ENCODE results near the gene CBR4. TPM values are rescaled to one million over a fixed set of nuclear protein-coding genes. Genes with fewer than 3 reads are reported as not detected.
"Not testable (repeated sequence)": the region's sequence is repeated elsewhere in the genome, so short reads cannot be mapped to it uniquely, and the experiment has no call there.

Gene CBR4
- total RNA-seq, 2 experiments from 2014 or later: 14.4 to 23.7 TPM

- Mint-ChIP-seq H3K27ac (no peak overlapping the region), H3K27me3 (no peaks in the 10 kb centered on the region), H3K9me3 (ENCODE audit: low read depth) (peaks cover 18% of the 10 kb centered on the region), H3K36me3 (ENCODE audit: low read depth) (peaks cover 66% of the 10 kb centered on the region), H3K4me3 (no peak overlapping the region), H3K4me1 (no peaks in the 10 kb centered on the region)
- ChIA-PET CTCF (interaction anchor here (0.7 kb wide), 1 partner anchor 421 kb away, joined by 3 read pairs; no protein-coding TSS in a partner anchor), POLR2A (no interaction called here)
- intact Hi-C loops (cut with DNase I, micrococcal nuclease): no loop called here
- no peak for DNase-seq
- no peak for ATAC-seq
Observed at GRCh38 chr4:168981460-168981859, 28.6 kb downstream of the CBR4 start.

GRCh38 chr4:168979338-168979737, 30.7 kb downstream of the CBR4 start:
- Mint-ChIP-seq H3K27me3 (no peaks in the 10 kb centered on the region), H3K4me1 (no peaks in the 10 kb centered on the region), H3K36me3 (ENCODE audit: low read depth) (peaks cover 48% of the 10 kb centered on the region), H3K27ac (no peak overlapping the region), H3K9me3 (ENCODE audit: low read depth) (peaks cover 28% of the 10 kb centered on the region), H3K4me3 (no peak overlapping the region)
- POLR2A ChIA-PET: no interaction called here
- intact Hi-C loops (cut with DNase I, micrococcal nuclease): no loop called here
- no peak for DNase-seq
- CTCF ChIA-PET: interaction anchor here (0.9 kb wide), 1 partner anchor 8 kb away, joined by 3 read pairs; no protein-coding TSS in a partner anchor
- no peak for ATAC-seq

- Mint-ChIP-seq H3K27ac (no peak overlapping the region), H3K9me3 (ENCODE audit: low read depth) (peaks cover 26% of the 10 kb centered on the region), H3K4me3 (no peak overlapping the region), H3K4me1 (no peaks in the 10 kb centered on the region), H3K27me3 (no peaks in the 10 kb centered on the region), H3K36me3 (ENCODE audit: low read depth) (peaks cover 43% of the 10 kb centered on the region)
- ChIA-PET CTCF (no interaction called here), POLR2A (no interaction called here)
- intact Hi-C loops (cut with DNase I, micrococcal nuclease): no loop called here
- DNase-seq (no peak), ATAC-seq (no peak)
Observed at GRCh38 chr4:168978001-168978700, 31.9 kb downstream of the CBR4 start.

GRCh38 chr4:168972596-168972995, 37.5 kb downstream of the CBR4 start:
- peaks cover 8% of the 10 kb centered on the region for H3K36me3 Mint-ChIP-seq (ENCODE audit: low read depth)
- POLR2A ChIA-PET: no interaction called here
- H3K4me3 Mint-ChIP-seq: no peak overlapping the region
- intact Hi-C loops (cut with DNase I, micrococcal nuclease): no loop called here
- H3K27ac Mint-ChIP-seq: no peak overlapping the region
- H3K27me3 Mint-ChIP-seq: no peaks in the 10 kb centered on the region
- CTCF ChIA-PET: no interaction called here
- DNase-seq: no peak
- no peak for ATAC-seq
- H3K4me1 Mint-ChIP-seq: no peaks in the 10 kb centered on the region
- peaks cover 37% of the 10 kb centered on the region for H3K9me3 Mint-ChIP-seq (ENCODE audit: low read depth)

- Mint-ChIP-seq H3K9me3 (ENCODE audit: low read depth) (peaks cover 2% of the 10 kb centered on the region), H3K27me3 (no peaks in the 10 kb centered on the region), H3K27ac (no peak overlapping the region), H3K4me3 (no peak overlapping the region), H3K36me3 (ENCODE audit: low read depth) (peaks cover 2% of the 10 kb centered on the region), H3K4me1 (no peaks in the 10 kb centered on the region)
- DNase-seq: no peak
- POLR2A ChIA-PET: no interaction called here
- intact Hi-C loops (cut with DNase I, micrococcal nuclease): no loop called here
- ATAC-seq: no peak
- CTCF ChIA-PET: no interaction called here
Observed at GRCh38 chr4:168960716-168961115, 49.3 kb downstream of the CBR4 start.

- no peak overlapping the region for H3K27ac Mint-ChIP-seq
Observed at GRCh38 chr4:168955674-168956073, 54.4 kb downstream of the CBR4 start.

GRCh38 chr4:168952821-168953246, 57.2 kb downstream of the CBR4 start:
- H3K4me3 Mint-ChIP-seq; intact Hi-C loops (cut with DNase I, micrococcal nuclease): not testable (repeated sequence)

More at GRCh38 chr4:168955674-168956073, 54.4 kb downstream of the CBR4 start:
- Mint-ChIP-seq H3K9me3 (ENCODE audit: low read depth) (no peaks in the 10 kb centered on the region), H3K4me1 (no peaks in the 10 kb centered on the region), H3K4me3 (no peak overlapping the region), H3K27me3 (no peaks in the 10 kb centered on the region), H3K36me3 (ENCODE audit: low read depth) (peaks cover 2% of the 10 kb centered on the region)
- ATAC-seq: no peak
- ChIA-PET POLR2A (no interaction called here), CTCF (interaction anchor here (1.0 kb wide), 1 partner anchor 12 kb away, joined by 3 read pairs; no protein-coding TSS in a partner anchor)
- no peak for DNase-seq
- intact Hi-C loops (cut with DNase I, micrococcal nuclease): no loop called here

GRCh38 chr4:168945291-168945690, 64.8 kb downstream of the CBR4 start:
- no peaks in the 10 kb centered on the region for H3K4me1 Mint-ChIP-seq
- DNase-seq (no peak), ATAC-seq (no peak)
- POLR2A ChIA-PET: no interaction called here
- intact Hi-C loops (cut with DNase I, micrococcal nuclease): no loop called here
- no peaks in the 10 kb centered on the region for H3K27me3 Mint-ChIP-seq
- H3K27ac Mint-ChIP-seq: no peak overlapping the region
- CTCF ChIA-PET: no interaction called here
- H3K4me3 Mint-ChIP-seq: no peak overlapping the region
- H3K36me3 Mint-ChIP-seq (ENCODE audit: low read depth): peaks cover 2% of the 10 kb centered on the region
- peaks cover 10% of the 10 kb centered on the region for H3K9me3 Mint-ChIP-seq (ENCODE audit: low read depth)

More at GRCh38 chr4:168952821-168953246, 57.2 kb downstream of the CBR4 start:
- H3K27me3 Mint-ChIP-seq; CTCF ChIA-PET; POLR2A ChIA-PET; ATAC-seq; H3K36me3 Mint-ChIP-seq (ENCODE audit: low read depth); DNase-seq; H3K27ac Mint-ChIP-seq; H3K4me1 Mint-ChIP-seq; H3K9me3 Mint-ChIP-seq (ENCODE audit: low read depth): not testable (repeated sequence)

- Mint-ChIP-seq H3K27ac (no peak overlapping the region), H3K9me3 (ENCODE audit: low read depth) (peaks cover 23% of the 10 kb centered on the region), H3K27me3 (no peaks in the 10 kb centered on the region), H3K4me1 (no peaks in the 10 kb centered on the region), H3K36me3 (ENCODE audit: low read depth) (peaks cover 9% of the 10 kb centered on the region), H3K4me3 (no peak overlapping the region)
- intact Hi-C loops (cut with DNase I, micrococcal nuclease): no loop called here
- no peak for DNase-seq
- ATAC-seq: peak; percentile 53
- ChIA-PET POLR2A (no interaction called here), CTCF (interaction anchor here (0.6 kb wide), 2 partner anchors 9 to 12 kb away, joined by 3 read pairs; no protein-coding TSS in a partner anchor)
Observed at GRCh38 chr4:168942985-168943384, 67.1 kb downstream of the CBR4 start.

All from activated CD4-positive, alpha-beta T cell treated with anti-CD3 and anti-CD28 coated beads for 36 hours (primary cell).